Effector CD8-positive, alpha-beta T cell (primary cell): ENCODE results near the gene SLC6A13.

Experiments used
- DNase-seq: peaks from one replicate; lab custom pipeline; 2025; lab: John Stamatoyannopoulos, UW

Gene SLC6A13

DNA sequence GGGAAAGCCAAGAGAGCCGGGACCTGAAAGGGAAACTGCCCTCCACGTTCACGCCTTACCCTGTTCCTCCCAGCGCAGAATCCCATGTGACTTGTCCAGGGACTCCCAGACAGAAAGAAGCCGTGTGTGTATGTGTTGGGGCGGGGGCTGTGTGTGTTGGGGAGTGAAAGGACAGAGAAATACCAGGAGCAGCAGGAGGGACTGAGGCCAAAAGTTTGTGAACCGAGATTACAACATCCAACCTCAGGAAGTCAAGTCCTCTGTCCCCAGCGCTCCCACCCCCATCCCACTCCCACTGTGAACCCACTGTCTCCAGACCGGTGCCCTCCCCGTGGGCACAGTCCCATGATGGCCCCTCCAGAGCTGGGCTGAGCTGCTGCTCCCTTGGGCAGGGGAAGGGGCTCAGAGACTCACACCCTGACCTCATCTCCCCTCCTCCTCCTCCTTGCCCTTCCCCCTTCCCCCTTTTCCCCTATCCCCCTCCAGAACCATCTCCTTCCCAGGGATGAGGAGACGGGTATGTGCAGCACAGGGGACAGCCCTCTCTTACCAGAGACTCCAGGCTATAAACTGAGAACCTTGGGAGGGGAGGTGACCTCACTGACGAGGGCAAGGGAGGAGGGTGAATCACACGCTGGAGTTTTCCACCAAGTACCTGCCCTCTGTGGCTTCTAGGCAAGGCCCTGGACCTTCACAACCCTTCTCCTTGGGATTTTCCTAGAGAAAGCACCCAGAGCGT is 48.5 kb downstream of the SLC6A13 start, which contains the start of gene SLC6A12:
SLC6A12 (minus strand) TSS at position 155 of the 739 bp plus-strand sequence. CDS start 4,171 bp downstream, outside the sequence.
- DNase-seq, result no peak

DNA sequence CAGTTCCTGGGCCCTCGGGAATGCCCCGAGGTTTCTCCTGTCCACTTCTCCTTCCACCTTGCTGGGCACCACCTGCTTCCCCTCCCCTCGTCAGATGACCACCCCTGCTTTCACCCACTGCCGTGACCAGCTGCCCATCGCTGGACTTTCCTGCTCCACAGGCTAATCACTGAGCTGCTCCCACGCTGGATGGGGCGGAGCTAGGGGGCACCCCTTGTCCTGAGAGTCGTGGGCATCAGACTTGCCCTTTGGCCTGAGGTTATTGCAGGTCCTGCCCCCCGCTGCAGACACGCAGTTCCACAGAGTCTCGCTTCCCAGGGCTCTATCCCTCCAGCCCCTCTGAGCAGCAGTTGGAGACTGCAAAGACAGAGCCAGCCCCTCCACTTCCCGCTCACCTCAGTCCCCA is 49.1 kb downstream of the SLC6A13 start:
- no peak for DNase-seq

DNA sequence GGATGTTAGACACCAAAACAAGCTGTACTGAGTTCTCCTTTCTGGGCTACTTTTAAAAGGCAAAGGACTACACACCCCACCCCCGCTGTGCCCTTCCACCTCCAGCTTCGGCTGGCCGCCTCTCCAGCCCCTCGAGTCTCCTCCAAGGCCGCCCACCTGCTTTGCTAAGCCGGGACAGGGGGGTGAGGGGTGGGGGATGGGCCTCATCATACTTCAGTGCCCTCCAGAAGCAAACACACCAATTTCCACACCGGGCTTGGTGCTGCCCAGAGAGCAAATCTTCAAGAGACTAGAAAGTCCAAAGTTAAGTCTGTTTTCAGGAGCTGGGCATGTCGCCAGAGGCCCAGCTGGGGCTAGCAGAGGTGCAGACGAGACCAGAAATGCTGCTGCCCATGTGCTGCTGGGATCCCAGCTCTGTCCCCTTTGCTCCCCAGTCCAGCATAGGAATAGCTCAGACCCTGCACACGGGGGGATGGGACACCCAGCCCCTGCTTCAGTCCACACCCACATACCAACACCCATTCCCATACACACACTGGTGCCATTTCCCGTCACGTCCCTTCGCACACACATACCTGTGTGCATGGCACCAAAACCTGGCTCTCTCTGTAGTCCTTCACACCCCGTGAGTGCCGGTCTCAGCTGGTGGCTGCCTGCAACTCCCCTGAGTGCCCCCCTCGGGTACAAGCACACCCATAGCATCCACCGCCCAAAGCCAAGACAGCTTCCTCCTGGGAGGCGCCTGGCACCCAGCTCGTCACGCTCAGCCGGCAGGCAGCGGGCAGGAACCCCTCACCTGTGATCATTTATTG is 49.7 kb downstream of the SLC6A13 start:
- DNase-seq, result no peak

DNA sequence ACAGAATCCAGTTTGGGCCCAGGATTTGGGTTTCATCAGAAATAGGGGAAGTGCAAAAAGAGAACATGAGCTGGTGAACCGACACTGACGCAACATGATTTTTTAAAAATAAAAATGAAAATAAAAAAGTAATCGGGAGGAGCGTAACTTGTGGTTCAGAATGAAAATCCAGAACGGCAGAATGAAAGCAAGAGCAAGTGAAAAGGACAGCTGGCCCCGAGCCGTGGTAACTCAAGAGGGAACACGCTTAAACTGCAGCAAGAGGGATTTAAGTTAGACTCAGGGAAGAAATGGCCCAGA is 50.3 kb downstream of the SLC6A13 start:
- no peak for DNase-seq

DNA sequence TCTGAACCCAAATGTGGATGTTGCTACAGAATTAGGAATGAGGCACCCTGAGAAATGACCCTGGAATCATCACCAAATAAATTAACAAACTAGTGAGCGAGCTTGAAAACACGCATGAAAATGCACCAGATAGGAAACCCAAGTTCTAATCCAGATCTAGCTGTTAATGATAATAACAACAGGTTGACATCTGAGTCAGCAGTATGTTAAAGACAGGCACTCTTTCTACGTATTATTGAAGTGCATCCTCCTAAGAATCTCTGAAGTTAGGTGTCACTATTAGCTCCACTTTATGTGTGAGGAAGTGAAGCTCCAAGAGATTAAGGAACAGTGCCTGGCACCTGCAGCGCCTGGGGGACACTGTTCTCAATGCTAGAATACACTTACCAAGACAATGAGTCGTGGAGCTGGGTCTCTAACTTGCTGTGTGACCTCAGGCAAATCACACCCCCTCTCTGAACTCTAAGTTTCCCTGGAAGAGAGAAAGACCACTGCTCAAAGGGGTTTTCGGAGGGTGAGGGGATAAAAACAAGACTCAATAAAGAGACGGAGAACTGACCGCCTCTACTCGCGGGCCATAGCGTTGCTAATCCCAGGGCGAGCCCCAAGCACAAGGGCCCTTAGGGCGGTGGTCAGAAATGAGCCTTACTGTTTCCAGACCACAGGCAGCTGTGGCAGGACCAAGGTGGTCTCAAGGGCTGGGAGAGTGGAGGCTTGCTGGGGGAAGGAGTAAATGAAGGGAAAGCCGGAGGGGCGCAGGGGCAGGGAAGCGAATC is 50.8 kb downstream of the SLC6A13 start:
- no peak for DNase-seq

DNA sequence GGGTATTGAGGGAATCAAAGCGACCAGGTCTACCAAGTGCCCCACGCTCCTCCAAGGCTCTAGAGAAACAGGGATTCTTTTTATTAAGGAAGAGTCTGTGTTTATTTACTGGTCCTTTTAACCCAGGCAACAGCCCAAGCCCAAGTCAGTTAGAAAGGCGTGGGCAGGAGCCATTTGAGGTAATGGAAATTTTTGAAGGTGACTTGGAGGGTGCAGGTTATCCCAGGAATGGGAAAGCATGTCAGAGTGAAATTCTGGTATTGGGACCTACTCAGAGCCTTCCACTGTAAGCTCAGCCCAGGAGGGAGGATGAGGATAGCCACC is 51.5 kb downstream of the SLC6A13 start:
- no peak for DNase-seq

DNA sequence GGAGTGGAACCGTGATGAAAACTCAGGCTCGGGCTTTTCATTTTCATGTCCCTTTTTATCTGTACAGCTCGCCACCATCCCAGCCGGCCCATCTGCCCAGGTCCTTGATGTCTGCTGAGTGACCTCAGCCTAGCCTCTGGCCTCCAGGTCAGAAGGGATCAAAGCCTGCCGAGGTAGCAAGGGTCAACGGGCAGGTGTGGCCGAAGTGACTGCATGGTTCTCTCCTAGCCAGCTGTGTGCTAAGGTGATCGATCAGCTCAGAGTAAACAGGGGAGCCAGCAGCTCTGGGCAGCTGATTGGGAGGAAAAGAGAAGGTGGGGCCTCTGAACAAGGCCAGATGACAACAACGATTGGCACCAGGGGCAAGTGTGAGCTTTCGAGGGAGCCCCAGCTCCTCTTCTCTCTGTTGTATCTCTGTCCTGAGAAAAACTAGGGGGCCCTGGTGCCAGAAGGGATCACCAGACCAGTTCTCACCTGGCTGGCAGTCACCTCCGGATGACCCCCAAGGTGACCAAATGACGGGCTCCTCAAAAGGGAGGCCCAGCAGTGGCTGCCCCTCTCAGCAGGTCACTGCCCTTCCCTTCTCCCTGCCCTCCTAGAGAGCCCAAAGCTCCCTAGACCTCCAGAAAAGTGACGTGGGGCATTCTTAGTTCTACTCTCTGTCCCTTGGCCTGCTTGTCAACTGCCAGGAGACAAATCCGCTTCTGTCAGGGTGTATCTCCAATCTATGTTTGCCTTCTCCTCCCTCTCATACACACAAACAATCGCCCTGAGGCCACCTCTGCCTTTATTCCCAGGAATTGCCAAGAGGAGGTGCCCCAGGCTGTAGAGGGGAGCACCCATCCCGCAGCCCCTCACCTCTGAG is 52.1 kb downstream of the SLC6A13 start:
- no peak for DNase-seq

DNA sequence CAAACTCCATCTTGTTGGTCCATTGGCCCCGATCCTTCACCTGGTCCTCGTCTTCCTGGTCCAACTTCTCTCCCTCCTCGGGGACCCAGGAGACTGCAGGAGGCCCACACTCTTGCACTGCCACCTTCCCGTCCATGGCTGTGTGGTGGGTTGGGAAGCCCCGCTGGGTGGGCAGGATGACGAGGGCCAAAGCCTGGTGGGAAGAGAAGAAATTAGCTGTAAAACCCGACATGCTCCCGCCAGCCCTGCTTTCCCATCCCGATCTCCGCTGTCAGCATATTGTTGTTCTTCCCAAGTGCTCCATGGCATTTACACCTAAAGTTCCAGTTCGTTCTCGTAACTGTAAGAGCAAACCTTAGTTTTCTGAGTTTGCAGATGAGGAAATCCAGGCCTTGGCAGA is 52.8 kb downstream of the SLC6A13 start:
- DNase-seq, result no peak

DNA sequence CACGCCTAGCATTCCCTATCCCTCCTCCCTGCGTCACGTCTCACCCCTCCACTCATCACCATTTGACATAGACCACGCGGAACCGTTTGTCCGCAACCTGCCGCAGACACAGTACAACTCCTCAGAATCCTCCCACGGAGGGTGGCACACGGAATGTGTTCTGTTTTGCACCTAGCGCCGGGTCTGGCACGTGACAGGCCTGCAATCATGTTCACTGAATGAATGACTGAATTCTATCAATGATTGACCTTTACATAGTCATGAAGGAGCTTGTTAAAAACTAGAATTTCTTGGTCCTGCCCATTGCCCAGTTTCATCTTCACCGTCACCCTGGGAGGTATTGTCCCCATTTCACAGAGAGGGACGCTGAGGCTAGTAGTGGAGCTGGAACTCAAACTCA is 53.4 kb downstream of the SLC6A13 start:
- no peak for DNase-seq

DNA sequence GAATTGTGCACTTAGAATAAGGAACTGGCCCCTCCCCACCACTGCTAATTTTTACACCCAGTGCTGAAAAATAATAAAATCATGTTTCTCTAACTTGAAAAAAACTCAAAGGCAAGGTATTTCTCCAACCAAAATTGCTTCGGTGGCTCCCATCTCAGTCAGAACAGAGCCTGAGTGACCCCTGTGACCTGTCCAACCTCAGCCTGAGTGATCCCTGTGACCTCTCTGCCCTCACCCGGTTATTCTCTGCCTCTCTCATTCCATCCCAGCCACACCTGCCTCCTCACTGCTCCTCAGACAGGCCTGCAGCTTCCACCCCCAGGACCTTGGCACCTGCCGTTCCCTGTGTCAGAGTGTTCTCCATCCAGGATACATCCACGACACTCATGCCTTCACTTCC is 53.8 kb downstream of the SLC6A13 start:
- DNase-seq, result no peak

DNA sequence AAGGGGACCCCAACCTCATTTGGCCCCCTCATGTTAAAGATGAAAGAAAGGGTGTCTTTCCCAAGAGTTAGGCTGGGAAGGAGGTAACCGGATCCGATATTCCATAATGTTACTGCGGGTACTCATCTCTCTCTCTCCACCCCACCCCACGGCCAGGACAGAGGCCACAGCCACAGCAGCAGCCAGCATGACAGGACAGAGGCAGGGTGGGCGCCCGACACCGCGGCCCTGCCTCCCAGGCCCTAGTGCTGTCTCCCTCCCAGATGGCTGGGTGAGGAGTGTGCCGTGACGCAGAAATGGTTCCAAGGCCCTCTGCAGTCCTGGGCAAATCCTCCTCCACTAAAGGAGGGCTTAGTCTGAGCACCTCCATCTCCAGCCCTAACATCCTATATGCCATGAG is 54.8 kb downstream of the SLC6A13 start:
- DNase-seq, result no peak

DNA sequence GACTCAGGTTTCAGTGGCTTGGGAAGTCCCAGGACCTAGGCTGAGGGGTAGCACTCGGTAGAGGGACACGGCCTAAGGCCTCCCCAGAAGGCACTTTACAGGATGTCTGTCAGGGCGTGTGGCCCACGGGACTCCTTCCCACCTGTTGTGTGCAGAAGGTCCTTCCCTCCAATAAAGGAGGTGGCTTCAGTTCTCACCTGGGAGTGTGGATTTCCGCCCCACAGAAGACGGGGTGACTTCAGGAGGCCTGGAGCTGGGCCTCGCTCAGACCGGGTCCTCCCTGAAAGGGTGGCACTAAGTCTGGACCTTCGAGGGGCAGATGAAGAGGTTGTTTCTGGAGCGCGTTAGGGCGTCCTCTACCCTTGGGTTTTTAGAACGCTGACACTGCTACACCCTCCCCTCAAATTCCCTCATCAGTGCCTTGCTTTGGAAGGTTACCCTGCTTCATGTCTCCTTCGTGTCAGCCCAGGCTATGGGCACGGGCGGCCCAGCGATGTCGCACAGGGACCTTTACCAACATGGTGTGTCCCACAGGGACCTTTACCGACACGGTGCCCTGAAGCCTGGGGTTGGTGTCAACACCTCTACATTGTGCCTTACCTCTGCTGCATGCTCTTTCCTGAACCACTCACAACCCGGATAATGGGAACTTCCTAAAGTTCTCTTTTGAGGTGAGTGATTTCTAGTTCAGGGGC is 55.7 kb downstream of the SLC6A13 start:
- DNase-seq, result no peak

DNA sequence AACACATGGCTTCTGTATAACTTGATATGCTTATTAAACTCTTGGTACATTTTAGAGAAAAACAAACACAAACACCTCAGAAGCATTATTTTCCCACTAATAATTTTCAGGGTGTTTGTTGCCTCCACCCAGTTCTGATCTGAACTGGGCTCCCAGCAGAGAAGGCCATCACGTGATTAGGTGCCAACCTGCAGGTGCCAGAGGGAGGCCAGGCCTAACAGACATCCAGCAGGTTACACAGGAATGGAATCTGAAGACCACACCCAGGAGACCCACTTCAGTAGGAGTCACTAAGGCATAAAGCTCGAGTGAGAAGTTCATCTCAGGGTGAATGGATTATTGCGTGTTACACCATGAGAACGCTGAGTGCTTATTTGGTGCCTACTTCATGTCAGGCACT is 57.6 kb downstream of the SLC6A13 start:
- DNase-seq, result no peak

DNA sequence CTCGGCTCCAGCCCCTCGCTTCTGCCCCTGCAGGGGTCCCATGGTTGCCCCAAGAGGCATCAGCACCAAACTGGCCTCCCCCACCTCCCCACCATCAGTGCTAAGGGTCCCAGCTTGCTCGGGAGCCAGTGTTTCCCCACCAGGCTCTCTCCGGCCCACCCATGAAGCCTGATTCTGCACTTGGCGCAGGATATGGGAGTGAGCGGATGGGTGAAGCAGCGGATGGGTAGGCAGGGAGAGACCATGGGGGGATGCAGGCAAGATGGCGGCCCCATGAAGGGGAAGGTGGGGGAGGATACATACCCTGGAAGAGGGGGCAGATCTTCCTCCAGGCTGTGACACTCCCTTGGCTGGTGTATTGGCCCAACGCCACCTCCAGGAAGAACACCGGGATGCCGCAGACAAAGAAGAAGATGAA is 58.4 kb downstream of the SLC6A13 start:
- no peak for DNase-seq

DNA sequence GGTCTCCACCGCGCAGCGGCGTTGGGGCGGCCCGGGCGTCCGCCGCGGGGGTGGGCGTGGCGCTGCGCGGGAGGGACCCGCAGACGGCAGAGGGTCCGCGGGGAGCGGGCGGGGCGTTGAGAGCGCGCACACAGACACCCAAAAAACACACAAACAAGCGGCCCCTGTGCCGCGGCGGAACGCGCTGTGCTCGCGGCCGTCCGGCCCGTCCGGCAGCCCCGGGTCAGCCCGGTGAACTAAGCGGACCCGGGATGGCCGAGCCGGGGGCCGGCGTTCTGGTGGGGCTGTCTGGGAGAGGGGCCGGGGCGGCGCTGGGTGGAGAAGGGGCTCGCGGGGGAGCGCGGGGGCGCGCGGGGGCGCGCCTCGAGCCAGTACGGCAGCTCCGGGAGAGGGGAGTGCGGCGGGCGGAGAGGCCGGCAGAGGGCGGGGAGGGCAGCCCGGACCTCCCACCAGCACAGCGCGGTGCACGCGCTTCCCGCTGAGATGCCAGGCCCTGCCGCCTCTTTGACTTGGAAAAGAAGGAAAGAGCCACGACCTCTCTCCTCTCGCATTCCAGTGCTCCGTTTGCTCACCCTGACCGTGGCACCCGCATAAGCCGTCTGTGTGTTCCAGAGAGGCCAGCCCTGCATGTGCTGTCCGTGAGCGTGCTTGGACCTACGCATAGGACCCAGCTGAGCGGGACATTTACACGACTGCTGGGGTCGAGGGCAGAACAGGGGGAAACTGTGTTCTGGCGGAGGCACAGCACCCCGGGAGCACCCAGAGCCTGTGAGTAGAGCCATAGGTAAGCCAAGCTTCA is 59.0 kb downstream of the SLC6A13 start:
- no peak for DNase-seq

DNA sequence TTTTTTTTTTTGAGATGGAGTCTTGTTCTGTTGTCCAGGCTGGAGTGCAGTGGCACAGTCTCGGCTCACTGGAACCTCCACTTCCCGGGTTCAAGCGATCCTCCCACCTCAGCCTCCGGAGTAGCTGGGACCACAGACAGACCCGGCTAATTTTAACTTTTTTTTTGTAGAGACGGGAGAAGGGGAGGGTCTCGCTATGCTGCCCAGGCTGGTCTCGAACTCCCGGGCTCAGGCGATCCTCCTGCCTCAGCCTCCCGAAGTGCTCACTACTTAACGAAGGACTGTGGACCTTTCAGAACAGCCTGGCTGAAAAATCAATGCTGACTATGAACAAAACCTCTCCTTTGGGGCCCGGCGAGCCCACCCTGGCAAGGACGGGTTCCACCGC is 59.6 kb downstream of the SLC6A13 start:
- DNase-seq, result no peak

DNA sequence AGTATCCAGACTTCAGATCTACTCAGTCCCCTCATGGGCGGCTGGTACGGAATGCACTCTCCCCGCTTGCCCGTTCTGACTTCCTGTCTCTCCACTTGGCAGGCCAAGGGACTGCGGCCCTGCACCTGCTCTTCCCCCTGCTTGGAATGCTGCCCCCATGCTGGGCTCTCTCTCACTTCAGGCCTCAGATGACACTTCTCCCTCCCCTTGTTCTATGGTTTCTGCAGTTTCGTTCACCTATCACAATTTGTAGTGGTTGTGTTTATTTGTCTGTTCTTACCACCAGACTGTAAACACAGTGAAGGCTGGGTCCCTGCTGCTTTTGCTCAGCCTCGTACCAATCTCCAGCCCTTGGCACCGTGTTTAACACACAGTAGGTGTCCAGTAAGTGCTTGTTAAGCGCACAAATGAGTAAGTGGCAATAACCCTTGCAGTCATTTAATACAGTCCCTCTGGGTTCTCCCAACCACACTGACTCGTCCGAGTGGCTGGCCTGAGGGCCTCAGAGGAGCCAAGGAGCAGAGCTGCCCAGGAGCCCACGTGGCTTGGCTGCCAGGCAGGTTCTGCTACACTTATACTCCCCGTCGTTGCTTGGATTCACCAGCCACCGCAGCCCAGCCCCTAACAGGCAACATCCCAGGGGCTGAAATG is 60.4 kb downstream of the SLC6A13 start:
- DNase-seq, result no peak

DNA sequence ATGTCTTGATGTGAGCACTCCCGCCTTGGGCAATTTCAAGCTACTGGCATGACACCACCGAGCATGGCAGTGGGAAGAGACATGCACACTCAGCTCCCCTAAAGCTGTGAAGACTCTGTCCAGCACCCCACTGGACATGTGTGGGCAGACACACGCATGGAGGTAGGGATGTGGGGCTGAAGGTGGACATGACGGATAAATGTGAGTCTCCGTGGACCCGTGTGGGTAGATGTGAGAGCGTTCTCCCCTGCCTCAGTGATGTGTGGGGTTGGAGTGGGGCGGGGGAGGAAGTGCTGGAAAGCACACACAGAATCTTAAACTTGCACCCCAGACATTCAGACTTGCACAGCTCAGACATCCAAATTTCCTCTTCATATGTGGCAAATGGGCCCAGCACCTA is 61.3 kb downstream of the SLC6A13 start:
- no peak for DNase-seq

DNA sequence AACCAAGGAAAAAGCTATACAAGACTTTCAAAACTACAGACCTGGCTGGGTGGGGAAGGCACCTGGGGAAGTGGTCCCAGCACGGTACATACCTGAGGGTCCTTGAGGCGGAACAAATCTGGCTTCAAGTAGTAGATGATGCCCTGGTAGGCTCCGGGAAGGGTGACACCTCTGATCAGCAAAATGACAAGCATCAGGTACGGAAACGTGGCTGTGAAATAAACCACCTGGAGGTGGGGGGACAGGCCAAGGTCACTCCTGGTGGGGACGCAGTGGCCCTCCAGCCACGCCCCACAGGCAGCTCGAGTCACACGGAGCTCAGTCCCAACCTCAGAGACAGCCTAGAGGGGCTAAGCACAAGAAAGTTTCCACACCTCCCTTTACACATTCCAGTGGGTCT is 63.9 kb downstream of the SLC6A13 start:
- DNase-seq, result no peak
